Gastrocnemius medialis (tissue), 4 donors: Measurements from ENCODE around the gene PRKCQ. TPM values are rescaled to one million over a fixed set of nuclear protein-coding genes. Genes with fewer than 3 reads are reported as not detected.
A peak's percentile ranks its signal among the peaks of the same experiment; 100 is the strongest.

ENCODE experiments used
- ATAC-seq, 2 donors: fragments of 150-250 bp; one replicate each; pipeline ENCODE4 v1.9.1; 2016
- DNase-seq, 2 donors: peaks; one replicate each; pipeline ENCODE4 v3.0.0-alpha.2; 2019
- H3K27ac ChIP-seq, 4 donors: fragments of 200-600 bp; sonication (generic); 1 replicate in 1 of 4; 2 replicates in 3 of 4; pipeline ENCODE4 v1.5.1; 2016 to 2018; ENCODE audit warnings: mild to moderate bottlenecking in 2 of 4, moderate library complexity in 1 of 4
- H3K27me3 ChIP-seq, 3 donors: fragments of 200-600 bp; sonication (generic) in 2 of 3; 1 replicate in 1 of 3; 2 replicates in 2 of 3; pipeline versions ENCODE4 v1.5.1 to v1.6.0; 2016 to 2019; ENCODE audit warnings: mild to moderate bottlenecking in 1 of 3, moderate library complexity in 1 of 3
- H3K36me3 ChIP-seq, 2 donors: fragments of 200-600 bp; sonication (generic) in 1 of 2; one replicate each; pipeline ENCODE4 v1.5.1; 2017 to 2018
- H3K4me1 ChIP-seq, 2 donors: fragments of 200-600 bp; sonication (generic) in 1 of 2; one replicate each; pipeline ENCODE4 v1.5.1; 2016 to 2017; ENCODE audit warnings: mild to moderate bottlenecking in 2 of 2
- H3K4me3 ChIP-seq, 4 donors: fragments of 200-600 bp; sonication (generic) in 3 of 4; 1 replicate in 1 of 4; 2 replicates in 3 of 4; pipeline ENCODE4 v1.5.1; 2016 to 2019; ENCODE audit warnings: mild to moderate bottlenecking in 2 of 4
- H3K9me3 ChIP-seq, 3 donors: fragments of 200-600 bp; sonication (generic) in 2 of 3; 1 replicate in 1 of 3; 2 replicates in 2 of 3; pipeline ENCODE4 v1.5.1; 2016 to 2019
- POLR2A ChIP-seq, 2 donors: fragments of 450-650 bp; IDR thresholded peaks; one replicate each; pipeline ENCODE4 v1.6.1; 2017; ENCODE audit warnings: antibody characterized with exemption in 2 of 2, mild to moderate bottlenecking in 2 of 2, moderate library complexity in 2 of 2
- in situ Hi-C, 4 donors: fragments of 200-750 bp; cut with MboI; loops; one replicate each; pipeline versions ENCODE4 v1.15.0 to v1.8.0; 2017; ENCODE audit warnings: low sequenced_read_pairs in 4 of 4
- intact Hi-C: fragments of 100-400 bp; cut with DNase I; formaldehyde crosslinking; loops from one replicate; pipeline ENCODE4 v1.15.1; 2023; ENCODE audit warnings: low total_unique reads
- total RNA-seq, 4 donors: library from RNA; depleted of rRNA; stranded (reverse); fragments of >200 nt; gene quantifications; one replicate each; pipeline versions ENCODE4 v1.1.0 to v1.2.3, GENCODE V29; 2016
- TF ChIP-seq, protein P1 (sequence below), 5 experiments: fragments of 450-650 bp in 3 of 5; fragments of 200-600 bp in 2 of 5; sonication (generic) in 2 of 5; IDR thresholded peaks in 4 of 5; conservative IDR thresholded peaks in 1 of 5; 1 replicate in 4 of 5; 2 replicates in 1 of 5; pipeline ENCODE4 v1.5.1; 2016 to 2019; ENCODE audit warnings: antibody characterized with exemption in 5 of 5, mild to moderate bottlenecking in 3 of 5, moderate library complexity in 3 of 5

PRKCQ gene
- total RNA-seq, 4 donors from 2014 or later: 25.8 to 70.7 (median 38.8) TPM

DNA sequence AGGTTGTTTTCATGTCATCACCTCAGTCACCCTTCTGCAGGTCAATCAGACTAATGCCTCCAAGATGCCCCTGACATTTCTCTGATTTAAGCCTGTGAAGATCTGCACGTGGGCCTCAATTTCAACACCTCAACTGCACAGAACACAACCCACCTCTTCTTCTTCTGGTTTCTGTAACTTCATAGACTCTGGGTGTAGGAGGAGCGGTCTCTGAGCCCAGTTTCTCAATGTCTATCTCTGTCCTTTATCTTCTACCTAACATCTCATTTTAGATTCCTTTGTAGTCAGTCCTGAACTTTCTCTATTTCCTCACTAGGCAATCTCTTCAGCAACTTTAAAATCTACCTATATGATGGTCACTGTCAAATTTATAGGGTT is 85.6 kb downstream of the PRKCQ start:
- ATAC-seq (no peak), DNase-seq (no peak)
- Histone ChIP-seq H3K9me3 (no peaks in the 10 kb centered on the region), H3K4me1 (peaks cover 14 to 18% of the 10 kb centered on the region in 2 donors), H3K4me3 (no peak overlapping the region), H3K36me3 (peaks cover 0 to 65% of the 10 kb centered on the region in 2 donors), H3K27ac (peak overlapping the region in 2 of 4 donors; percentile 61 to 90), H3K27me3 (no peaks in the 10 kb centered on the region)
- in situ Hi-C loops: no loop called here
- intact Hi-C loops: no loop called here
- TF ChIP-seq, protein P1, sequence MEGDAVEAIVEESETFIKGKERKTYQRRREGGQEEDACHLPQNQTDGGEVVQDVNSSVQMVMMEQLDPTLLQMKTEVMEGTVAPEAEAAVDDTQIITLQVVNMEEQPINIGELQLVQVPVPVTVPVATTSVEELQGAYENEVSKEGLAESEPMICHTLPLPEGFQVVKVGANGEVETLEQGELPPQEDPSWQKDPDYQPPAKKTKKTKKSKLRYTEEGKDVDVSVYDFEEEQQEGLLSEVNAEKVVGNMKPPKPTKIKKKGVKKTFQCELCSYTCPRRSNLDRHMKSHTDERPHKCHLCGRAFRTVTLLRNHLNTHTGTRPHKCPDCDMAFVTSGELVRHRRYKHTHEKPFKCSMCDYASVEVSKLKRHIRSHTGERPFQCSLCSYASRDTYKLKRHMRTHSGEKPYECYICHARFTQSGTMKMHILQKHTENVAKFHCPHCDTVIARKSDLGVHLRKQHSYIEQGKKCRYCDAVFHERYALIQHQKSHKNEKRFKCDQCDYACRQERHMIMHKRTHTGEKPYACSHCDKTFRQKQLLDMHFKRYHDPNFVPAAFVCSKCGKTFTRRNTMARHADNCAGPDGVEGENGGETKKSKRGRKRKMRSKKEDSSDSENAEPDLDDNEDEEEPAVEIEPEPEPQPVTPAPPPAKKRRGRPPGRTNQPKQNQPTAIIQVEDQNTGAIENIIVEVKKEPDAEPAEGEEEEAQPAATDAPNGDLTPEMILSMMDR (IDR thresholded peaks at IDR 0.05 in 4 of 5, conservative IDR thresholded peaks at IDR 0.05 in 1 of 5): no peak
- TF ChIP-seq POLR2A (IDR thresholded peaks at IDR 0.05): no peak

DNA sequence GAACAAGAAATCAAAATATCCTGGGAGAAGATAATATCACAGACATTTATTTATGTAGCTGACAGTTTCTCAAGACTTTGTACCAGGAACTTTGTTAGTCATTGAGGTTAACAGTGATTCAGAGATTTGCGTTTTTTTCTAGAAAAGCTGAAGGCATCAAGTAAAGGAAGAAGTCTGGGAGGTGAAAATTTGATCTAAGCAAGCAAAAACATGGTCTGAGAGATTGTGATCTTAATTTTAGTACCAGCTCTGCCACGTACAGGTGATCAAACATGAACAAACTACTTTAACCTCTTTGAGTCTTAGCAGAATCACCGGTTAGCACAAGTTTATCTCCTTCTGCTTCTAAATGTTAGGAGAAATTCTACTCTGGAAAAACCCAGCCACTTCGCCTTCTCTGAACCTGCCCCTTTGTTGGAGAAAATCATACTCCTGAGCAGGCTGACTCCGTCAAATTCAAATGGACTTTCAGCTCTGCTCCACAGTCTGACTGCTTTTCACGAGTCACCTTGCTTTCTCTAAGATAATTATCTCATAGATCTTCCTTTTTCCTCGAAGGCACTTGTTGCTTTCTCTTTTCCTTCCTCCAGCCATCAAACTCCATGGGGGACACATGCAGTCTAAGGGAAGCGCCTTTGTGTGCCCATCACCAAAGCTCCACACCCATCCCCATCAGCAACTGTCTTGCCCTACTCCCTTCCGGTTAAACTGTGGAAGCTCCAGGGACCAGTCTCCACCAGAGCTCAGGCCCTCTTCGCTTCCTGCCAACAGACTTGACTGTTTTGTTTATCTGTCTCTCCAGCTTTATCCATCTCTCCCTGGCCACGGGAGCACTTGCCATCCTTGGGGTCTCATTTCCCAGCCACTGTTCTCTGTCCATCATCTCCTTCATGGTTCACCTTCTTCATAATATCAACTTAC is 86.3 kb downstream of the PRKCQ start:
- in situ Hi-C loops: no loop called here
- ATAC-seq: no peak
- peak overlapping the region in 2 of 4 donors; percentile 61 to 90 for H3K27ac ChIP-seq

DNA sequence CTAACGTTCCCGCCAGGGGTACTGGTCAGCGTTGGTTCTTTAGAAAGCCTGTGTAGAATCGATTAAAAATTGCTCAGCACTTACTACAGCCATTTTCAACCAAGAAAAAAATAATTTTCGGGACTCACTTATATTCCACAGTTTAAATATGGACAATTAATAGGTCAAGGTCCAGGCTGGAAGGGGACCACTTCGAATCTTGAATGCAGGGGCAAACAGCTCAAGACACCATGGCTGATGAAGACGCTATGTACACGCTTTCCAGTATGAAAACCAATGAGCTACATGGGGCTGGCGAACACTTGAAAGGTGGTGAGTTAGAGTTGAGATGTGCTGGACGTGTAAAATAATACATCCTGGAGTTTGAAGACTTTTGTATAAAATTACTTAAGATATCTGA is 87.2 kb downstream of the PRKCQ start:
- TF ChIP-seq, protein P1 (IDR thresholded peaks at IDR 0.05 in 4 of 5, conservative IDR thresholded peaks at IDR 0.05 in 1 of 5): no peak
- Histone ChIP-seq H3K27me3 (no peaks in the 10 kb centered on the region), H3K4me1 (peaks cover 2 to 4% of the 10 kb centered on the region in 2 donors), H3K36me3 (peaks cover 0 to 74% of the 10 kb centered on the region in 2 donors), H3K9me3 (no peaks in the 10 kb centered on the region), H3K4me3 (no peak overlapping the region), H3K27ac (peak overlapping the region in 2 of 4 donors; percentile 13 to 90)
- intact Hi-C loops: no loop called here
- in situ Hi-C loops: no loop called here
- ATAC-seq (no peak), DNase-seq (no peak)

More for the DNA sequence above, 86.3 kb downstream of the PRKCQ start:
- Histone ChIP-seq H3K9me3 (no peaks in the 10 kb centered on the region), H3K36me3 (peaks cover 0 to 71% of the 10 kb centered on the region in 2 donors), H3K4me3 (no peak overlapping the region), H3K27me3 (no peaks in the 10 kb centered on the region), H3K4me1 (peaks cover 11 to 12% of the 10 kb centered on the region in 2 donors)
- no peak for DNase-seq
- TF ChIP-seq, protein P1 (IDR thresholded peaks at IDR 0.05 in 4 of 5, conservative IDR thresholded peaks at IDR 0.05 in 1 of 5): no peak
- TF ChIP-seq POLR2A (IDR thresholded peaks at IDR 0.05): no peak
- intact Hi-C loops: no loop called here

DNA sequence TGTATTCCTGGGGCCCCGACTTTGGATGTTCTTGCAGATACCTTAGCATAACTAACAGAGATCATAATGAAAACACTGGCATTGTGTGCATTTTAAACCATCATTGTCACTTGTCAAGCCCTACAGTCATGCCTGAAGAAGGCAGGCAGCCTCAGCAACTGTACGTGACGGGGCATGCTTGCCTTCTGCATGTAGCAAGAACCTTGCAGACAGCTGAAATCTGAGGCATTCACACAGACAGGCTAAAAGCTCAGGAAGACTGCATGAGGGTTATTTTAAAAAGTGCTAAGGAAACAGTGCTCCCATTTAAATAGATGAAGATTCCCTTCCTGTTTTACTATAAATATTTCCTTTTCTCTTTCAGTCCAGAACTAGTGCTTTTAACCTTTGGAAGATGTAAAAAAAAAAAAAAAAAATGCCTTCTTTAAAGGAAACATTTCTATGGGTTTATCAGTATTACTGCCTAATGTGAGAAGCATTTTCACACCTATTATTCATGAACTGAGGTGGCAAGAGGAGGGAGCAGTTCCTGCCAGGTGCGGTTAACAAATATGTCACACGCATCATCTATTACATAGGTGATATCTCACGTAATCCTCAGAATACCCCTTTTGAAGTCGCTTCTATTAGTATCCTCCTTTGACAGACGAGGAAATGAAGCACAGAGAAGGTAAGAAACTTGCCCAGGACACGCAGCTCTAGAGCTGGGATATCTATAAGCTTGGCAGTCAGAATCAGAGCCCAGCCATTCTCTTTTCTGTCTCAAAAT is 88.1 kb downstream of the PRKCQ start:
- no peak for TF ChIP-seq POLR2A (IDR thresholded peaks at IDR 0.05)
- TF ChIP-seq, protein P1 (IDR thresholded peaks at IDR 0.05 in 4 of 5, conservative IDR thresholded peaks at IDR 0.05 in 1 of 5): no peak
- H3K9me3 ChIP-seq: no peaks in the 10 kb centered on the region
- H3K4me3 ChIP-seq: no peak overlapping the region
- H3K36me3 ChIP-seq: peaks cover 0 to 76% of the 10 kb centered on the region in 2 donors
- peak overlapping the region in 1 of 4 donors; percentile 90 for H3K27ac ChIP-seq
- in situ Hi-C loops (no loop called here), intact Hi-C loops (no loop called here)
- ATAC-seq (no peak), DNase-seq (no peak)
- no peaks in the 10 kb centered on the region for H3K4me1 ChIP-seq
- no peaks in the 10 kb centered on the region for H3K27me3 ChIP-seq
